CD4-positive, alpha-beta T cell treated with Interleukin-2 at 100 ng/mL for 4 hours (primary cell): ENCODE measurements around the gene ZFP92.

ENCODE experiments used
- DNase-seq: peaks from one replicate; pipeline ENCODE4 v3.0.0-alpha.2; 2020; ENCODE audit warnings: low spot score

ZFP92 gene

GRCh38 chrX:153438532-153438931 lies 27.3 kb downstream of the ZFP92 start:
- DNase-seq = no peak

DNA sequence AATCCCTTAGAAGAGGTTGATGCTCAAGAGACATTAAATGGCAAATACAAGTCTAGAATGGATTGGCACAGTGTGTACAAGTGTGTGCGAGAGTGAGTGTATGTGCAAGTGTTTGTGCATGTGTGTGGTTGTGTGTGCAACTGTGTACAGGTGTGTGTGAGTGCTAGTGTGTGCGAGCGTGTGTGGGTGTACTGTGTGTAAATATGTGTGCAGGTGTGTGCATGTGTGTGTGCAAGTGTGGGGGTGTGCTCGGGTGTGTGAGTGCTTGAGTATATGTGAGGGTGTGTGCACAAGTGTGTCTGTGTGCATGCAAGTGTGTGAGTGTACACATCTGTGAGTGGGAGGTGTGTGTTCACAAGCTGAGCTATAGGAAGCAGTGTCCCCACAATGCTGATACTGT lies 28.7 kb downstream of the ZFP92 start:
- no peak for DNase-seq

- DNase-seq = no peak
These were observed 29.4 kb downstream of the ZFP92 start for GRCh38 chrX:153440556-153441135.

DNA sequence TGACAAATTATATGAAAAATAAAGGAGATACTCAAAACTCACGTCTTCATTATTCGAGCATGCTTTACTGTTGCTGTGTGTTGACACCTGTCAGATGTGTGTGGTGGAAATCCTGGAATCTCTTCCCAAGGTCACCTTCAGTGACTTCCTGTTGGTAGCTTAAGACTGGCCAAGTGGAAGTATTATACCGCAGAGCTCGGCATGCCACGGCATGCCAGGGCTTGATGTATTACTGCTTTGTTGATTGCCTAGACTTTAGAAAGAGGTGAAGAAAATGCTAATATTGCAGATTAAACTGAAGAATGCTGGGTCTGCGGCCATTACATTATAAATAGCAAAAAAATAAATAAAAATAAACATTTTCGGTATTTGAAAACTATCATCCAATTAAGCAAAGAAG lies 30.0 kb downstream of the ZFP92 start:
- no peak for DNase-seq

GRCh38 chrX:153441981-153442380 lies 30.7 kb downstream of the ZFP92 start:
- DNase-seq = no peak

DNA sequence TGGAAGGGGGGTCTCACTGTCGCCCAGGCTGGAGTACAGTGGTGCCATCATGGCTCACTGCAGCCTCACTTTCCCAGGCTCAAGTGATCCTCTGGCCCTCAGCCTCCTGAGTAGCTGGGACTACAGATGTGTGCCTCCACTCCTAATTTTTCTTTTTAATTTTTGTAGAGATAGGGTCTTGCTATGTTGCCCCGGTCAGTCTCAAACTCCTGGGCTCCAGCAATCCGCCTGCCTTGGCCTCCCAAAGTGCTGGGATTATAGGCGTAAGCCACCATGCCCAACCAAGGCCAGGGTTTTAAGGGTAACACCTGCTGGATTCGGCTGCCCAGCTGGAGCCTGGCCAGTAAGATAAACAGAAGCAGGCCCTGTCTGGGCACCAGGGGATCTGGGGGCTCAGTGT lies 31.2 kb downstream of the ZFP92 start:
- DNase-seq = no peak

DNA sequence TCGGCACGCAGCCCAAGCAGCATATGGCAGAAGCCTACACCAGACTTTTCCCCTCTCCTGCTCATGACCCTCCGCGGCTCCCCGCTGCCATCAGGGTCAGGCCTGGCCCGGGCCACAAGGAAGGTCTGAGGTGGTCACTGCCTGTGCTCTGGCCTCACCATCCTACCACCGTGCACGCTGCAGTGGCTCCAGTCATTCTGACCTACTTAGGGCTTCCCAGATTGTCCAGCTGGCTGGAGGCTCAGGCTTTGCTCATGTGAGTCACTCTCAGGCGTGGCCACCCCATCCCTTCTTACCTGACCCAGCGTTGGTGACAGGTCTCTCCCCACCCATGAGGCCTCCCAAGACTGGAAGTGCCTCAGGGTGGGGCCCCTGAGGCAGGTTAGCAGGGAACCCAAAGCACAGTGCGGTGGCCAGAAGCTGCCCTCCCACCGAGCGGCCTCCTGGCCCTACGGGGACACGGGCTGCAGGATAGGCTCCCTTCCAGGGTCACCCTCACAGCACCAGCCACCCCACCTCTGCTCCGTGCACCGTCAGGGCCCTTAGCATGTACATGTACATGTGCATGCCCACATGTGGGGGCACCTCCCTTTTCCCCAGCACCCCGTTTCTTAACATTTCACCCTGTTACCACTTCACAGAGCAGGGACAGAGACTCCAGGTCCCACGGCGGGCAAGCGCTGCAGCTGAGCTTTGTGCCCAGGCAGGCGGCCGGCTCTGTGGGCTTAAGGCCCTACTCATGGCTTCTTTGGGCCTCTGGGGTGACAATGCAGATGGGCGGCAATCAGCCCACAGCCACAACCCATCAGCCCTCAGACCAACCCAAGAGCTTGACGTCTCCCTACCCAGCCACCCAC lies 32.4 kb downstream of the ZFP92 start:
- DNase-seq = no peak

DNA sequence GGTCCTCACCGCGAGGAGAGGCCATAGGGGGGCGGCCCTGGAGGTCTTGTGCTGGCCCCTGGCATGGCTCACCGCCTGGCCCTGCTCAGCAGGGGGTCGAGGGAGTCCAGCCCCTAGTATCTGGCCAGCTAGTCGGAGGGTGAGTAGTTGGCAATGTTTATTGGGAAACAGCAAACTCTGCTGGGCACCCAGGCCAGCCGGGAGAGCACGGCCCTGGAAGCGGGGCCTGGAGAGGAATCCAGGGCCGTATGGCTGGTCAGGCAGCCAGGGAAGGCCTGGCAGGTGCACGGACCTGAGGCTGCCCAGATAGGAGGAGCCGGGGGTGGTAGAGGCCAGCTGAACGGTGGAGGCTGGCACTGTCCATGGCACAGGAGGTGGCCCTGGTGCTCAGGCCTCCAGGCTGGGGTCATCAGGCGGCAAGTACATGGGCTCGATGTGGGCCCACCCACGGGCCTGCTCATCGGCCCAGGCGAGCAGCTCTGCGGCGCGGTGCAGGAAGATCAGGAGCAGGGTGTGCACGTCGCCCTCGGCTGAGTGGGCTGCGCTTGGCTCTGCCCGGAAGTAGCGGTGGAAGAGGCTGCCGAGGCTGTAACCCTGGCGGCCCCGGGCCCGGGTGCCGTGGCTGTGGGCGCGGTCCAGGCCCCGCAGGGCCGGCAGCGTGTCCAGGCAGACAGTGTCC lies 33.2 kb downstream of the ZFP92 start:
- no peak for DNase-seq

DNA sequence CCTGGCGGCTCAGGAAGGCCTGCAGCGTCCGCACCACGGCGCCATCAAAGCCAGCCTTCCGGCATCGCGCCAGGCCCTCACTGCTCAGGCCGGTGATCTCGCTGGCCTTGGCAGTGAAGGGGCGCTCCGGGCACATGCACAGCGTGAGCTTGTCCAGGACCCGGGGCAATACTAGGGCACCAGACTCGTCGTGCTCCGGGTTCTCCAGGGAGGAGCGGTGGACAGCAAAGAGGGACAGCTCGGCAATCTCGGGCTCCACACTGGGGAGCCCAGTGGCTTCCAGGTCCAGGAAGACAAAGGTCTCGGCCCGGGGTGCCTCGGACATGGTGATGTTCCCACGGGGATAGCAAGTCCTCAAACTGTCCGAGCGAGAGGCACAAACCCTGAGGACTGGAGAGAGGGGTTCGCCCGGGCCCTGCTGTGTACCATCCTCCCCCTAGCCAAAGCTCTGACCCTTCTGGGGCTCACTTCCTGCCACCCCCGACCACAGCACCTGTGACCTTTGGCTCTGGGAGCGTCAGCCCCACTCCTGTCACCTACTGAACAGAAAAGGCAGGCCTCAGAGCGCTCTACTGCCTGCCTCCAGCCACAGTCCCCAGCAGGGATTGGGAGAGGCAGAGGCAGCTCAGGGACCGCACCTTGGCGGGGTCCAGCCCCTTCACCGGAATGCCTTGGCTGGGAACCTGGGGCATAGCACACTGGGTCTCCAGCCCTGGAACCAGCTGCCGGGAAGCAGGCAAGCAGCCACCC lies 34.0 kb downstream of the ZFP92 start:
- DNase-seq = no peak

- DNase-seq = no peak
These were observed 34.8 kb downstream of the ZFP92 start, which contains the start of gene TREX2 for GRCh38 chrX:153445856-153446635. TREX2 (minus strand) TSS chrX:153446056; CDS start chrX:153445430, 626 bp downstream.

DNA sequence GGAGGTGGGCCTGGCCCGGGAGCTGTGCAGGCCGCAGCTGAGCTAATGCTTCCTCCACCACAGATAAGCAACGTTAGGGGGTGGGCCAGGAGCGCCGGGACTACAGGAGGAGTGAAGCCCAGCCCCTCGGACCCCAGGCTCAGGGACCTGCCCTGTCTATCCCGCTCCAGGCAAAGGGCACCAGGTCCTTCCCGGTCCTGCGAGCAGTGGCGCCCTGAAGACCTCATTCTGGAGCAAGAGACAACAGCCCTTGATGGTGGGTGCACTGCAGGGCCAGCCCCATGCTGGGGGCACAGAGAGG lies 35.3 kb downstream of the ZFP92 start:
- no peak for DNase-seq

GRCh38 chrX:153446950-153447580 lies 35.8 kb downstream of the ZFP92 start:
- DNase-seq = no peak

- no peak for DNase-seq
These were observed 36.3 kb downstream of the ZFP92 start for GRCh38 chrX:153447581-153447960.

- DNase-seq = no peak
These were observed 37.5 kb downstream of the ZFP92 start for GRCh38 chrX:153448556-153449367.

DNA sequence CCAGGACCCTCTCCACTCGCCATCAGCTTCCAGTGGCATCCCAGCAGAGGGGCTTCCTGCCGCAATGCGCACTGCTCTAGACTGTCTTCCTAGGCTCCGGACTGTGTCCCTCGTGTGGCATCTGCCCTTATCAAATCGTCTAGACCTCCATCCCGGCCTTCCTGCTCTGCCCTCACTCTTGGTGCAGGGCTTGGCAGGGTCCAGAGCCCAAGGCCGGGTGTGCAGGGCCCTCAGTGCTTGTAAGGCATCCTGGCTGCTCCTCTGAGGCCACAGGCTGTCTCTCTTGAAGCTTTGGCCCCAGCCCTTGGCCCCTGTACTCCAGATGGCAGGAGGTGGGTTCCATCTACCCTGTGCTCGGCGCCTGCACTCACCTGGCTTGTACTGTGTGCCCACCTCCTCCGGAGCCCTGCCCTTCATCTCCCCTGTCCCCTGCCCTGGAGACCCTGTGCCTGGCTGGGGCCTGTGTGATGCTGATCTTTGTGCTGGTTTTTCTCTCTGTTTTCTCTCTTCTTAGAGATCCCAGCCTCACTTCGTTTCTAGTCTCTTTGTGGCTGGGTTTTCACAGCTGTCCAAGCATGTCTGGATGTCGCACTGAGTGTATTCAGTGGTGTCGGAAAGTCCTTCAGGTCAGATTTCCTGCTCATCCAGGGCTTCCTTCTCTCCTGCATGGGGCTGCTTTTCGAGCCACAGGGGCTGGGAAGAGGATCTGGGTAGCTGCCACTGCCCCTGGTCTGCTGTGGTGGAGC lies 38.3 kb downstream of the ZFP92 start:
- DNase-seq = no peak

DNA sequence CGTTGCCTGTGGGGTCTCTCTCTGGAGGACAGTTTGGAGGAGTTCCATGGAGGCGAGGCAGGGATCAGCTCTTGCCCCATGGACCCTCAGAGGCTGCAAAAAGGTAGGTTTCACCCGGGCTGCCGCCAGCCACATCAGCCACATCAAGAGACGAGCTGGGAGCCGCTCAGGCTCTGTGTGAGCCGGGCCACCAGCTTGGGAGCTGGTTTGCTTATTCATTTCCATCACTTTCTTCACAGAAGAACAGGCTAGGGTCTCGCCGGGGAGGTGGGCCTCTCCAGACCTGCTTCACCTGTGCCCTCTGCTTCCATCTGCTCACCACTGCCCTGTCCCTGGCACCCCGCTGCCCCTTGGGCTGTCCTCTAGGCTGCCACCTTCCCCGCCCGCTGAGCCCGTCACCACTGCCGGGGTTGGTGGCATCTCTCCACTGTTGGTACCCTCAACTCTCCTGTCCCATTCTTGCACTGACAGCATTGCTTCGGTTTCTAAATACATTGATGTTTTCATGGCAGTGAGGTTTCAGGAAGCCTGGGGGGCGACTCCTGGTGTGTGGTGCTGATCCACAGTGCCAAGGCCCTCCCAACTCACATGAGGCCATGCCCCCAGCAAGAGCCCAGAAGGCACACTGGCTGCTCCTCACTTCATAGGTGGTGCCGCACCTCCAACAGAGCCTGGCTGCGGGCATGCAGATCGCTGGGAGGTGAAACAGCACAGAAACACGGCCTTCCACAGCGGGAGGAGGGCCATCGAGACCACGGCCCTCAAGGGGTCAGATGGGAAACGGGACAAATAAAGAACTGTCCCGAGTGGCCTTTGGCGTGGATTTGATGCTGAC lies 39.1 kb downstream of the ZFP92 start:
- DNase-seq = no peak

- DNase-seq = no peak
These were observed 39.6 kb downstream of the ZFP92 start for GRCh38 chrX:153450949-153451277.

DNA sequence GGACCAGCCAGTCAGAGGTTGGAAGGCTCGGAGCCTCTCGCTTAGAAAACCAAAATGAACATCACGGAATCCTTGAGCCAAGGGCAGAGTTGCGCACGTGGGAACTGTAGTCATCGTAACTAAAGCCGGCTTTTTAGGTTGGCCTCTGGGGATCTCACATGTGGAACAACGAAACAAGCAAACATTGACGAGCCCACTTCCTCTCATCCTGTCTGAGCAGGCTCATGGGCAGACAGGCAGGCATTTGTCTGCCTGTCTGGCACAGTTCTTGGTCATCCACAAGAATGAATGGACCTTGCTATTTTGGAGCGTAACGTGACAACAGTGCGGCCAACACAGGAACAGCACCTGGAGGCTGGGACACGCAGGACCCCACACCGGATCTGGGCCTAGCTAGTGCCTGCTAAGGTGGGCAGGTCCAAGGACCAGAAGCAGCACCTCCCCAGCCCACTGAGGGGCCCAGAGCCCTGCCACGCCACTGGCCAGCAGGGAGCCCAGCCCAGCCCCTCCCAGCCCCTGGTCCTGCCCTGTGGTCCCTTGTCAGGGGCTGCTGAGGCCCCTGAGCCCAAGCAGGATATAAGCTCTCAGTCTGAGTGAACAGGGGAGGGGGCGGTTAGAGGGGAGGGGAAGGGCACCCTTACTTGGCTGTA lies 43.8 kb downstream of the ZFP92 start:
- no peak for DNase-seq
